ENCODE results near the gene PDE4D.

Gene PDE4D

GRCh38 chr5:59249726-59250125, 643.8 kb downstream of the PDE4D start:
- no peak for DNase-seq (ENCODE audit: low read depth)

- no peak for DNase-seq (ENCODE audit: low read depth)
Measured at GRCh38 chr5:59249160-59249559, 644.4 kb downstream of the PDE4D start.

GRCh38 chr5:59246882-59247281, 646.6 kb downstream of the PDE4D start:
- DNase-seq (ENCODE audit: low read depth), result no peak

GRCh38 chr5:59246145-59246869, 647.2 kb downstream of the PDE4D start:
- no peak for DNase-seq (ENCODE audit: low read depth)

GRCh38 chr5:59245198-59245597, 648.3 kb downstream of the PDE4D start:
- DNase-seq (ENCODE audit: low read depth), result no peak

GRCh38 chr5:59241552-59241951, 652.0 kb downstream of the PDE4D start:
- no peak for DNase-seq (ENCODE audit: low read depth)

- no peak for DNase-seq (ENCODE audit: low read depth)
Measured at GRCh38 chr5:59241119-59241518, 652.4 kb downstream of the PDE4D start.

- no peak for DNase-seq (ENCODE audit: low read depth)
Measured at GRCh38 chr5:59238126-59238902, 655.2 kb downstream of the PDE4D start.

- DNase-seq (ENCODE audit: low read depth), result no peak
Measured at GRCh38 chr5:59236986-59237385, 656.5 kb downstream of the PDE4D start.

- no peak for DNase-seq (ENCODE audit: low read depth)
Measured at GRCh38 chr5:59236448-59236847, 657.1 kb downstream of the PDE4D start.

GRCh38 chr5:59234236-59234635, 659.3 kb downstream of the PDE4D start:
- no peak for DNase-seq (ENCODE audit: low read depth)

GRCh38 chr5:59231221-59231931, 662.1 kb downstream of the PDE4D start:
- DNase-seq (ENCODE audit: low read depth), result no peak

- no peak for DNase-seq (ENCODE audit: low read depth)
Measured at GRCh38 chr5:59222687-59223511, 670.6 kb downstream of the PDE4D start.

GRCh38 chr5:59221769-59222168, 671.8 kb downstream of the PDE4D start:
- DNase-seq (ENCODE audit: low read depth), result no peak

- DNase-seq (ENCODE audit: low read depth), result no peak
Measured at GRCh38 chr5:59218424-59219045, 675.0 kb downstream of the PDE4D start.

- DNase-seq (ENCODE audit: low read depth), result no peak
Measured at GRCh38 chr5:59216841-59217240, 676.7 kb downstream of the PDE4D start.

GRCh38 chr5:59212596-59212995, 680.9 kb downstream of the PDE4D start:
- no peak for DNase-seq (ENCODE audit: low read depth)

GRCh38 chr5:59209758-59210359, 683.7 kb downstream of the PDE4D start:
- no peak for DNase-seq (ENCODE audit: low read depth)

GRCh38 chr5:59208474-59208873, 685.1 kb downstream of the PDE4D start:
- DNase-seq (ENCODE audit: low read depth), result no peak

- no peak for DNase-seq (ENCODE audit: low read depth)
Measured at GRCh38 chr5:59207401-59207800, 686.1 kb downstream of the PDE4D start.

- DNase-seq (ENCODE audit: low read depth), result no peak
Measured at GRCh38 chr5:59206132-59206581, 687.4 kb downstream of the PDE4D start.
